Measurements from ENCODE around the gene TWF1. TPM values are rescaled to one million over a fixed set of nuclear protein-coding genes. Genes with fewer than 3 reads are reported as not detected.

The TWF1 gene
- total and polyA plus RNA-seq, 9 of the 15 experiments (the other 6 are each of a cell fraction or from before 2014, with no cell fraction given) = 10.3 to 29.4 (median 23.4) TPM

- peak in 3 of 4 experiments; percentile 10 to 13 (median 12) for DNase-seq (ENCODE audit: extremely low read depth in 1 of 4, low spot score in 3 of 4)
- H3K9me3 ChIP-seq (replicated peaks; ENCODE audit: control insufficient read depth, insufficient read depth, low read depth, low read length) = no peaks in the 10 kb centered on the region
- no peak overlapping the region for H3K4me2 ChIP-seq (ENCODE audit: insufficient read depth, low read length)
- ATAC-seq = peak; percentile 67
- intact Hi-C loops (cut with micrococcal nuclease) = no loop called here
- ChIA-PET POLR2A (interaction anchor here (2.8 kb wide), 1 partner anchor 15 kb away, joined by 12 read pairs; the partner anchor contains the start of gene TWF1), CTCF (ENCODE audit: low intra/inter-chr PET ratio) (interaction anchor here (0.8 kb wide), 1 partner anchor 93 kb away, joined by 5 read pairs; no protein-coding TSS in a partner anchor)
- H3K27ac ChIP-seq (ENCODE audit: extremely low read depth, low read depth, low read length) = no peak overlapping the region
- H3K4me1 ChIP-seq (replicated peaks in 1 of 2; ENCODE audit: control insufficient read depth in 2 of 2, insufficient read depth in 2 of 2, low read length in 2 of 2) = peaks cover 0 to 4% of the 10 kb centered on the region in 2 experiments; a peak in 1 of 5 replicates
- H3K4me3 ChIP-seq = no peak overlapping the region
- H3K79me2 ChIP-seq (ENCODE audit: control insufficient read depth, insufficient read depth, low read length) = no peaks in the 10 kb centered on the region
- peaks cover 22% of the 10 kb centered on the region; the same call in 1 of the 3 replicates for H3K36me3 ChIP-seq (ENCODE audit: control insufficient read depth, insufficient read depth, low read length)
- H4K20me1 ChIP-seq (replicated peaks; ENCODE audit: control insufficient read depth, insufficient read depth, low read length) = no peaks in the 10 kb centered on the region
- H2AFZ ChIP-seq (ENCODE audit: low read depth, low read length) = no peak overlapping the region
- in situ Hi-C loops (cut with MboI) = no loop called here
- BruUV-seq (replicated peaks) = no TSS peak
- FAIRE-seq = no peak
- H3K9me1 ChIP-seq (ENCODE audit: control insufficient read depth, insufficient read depth, low read length) = no peaks in the 10 kb centered on the region
- H3K27me3 ChIP-seq (ENCODE audit: control insufficient read depth in 2 of 2, insufficient read depth in 2 of 2, low read length in 2 of 2) = no peaks in the 10 kb centered on the region
- H3K9ac ChIP-seq (ENCODE audit: insufficient read depth in 1 of 2, low read depth in 2 of 2, low read length in 2 of 2) = no peak overlapping the region
- no peak for TF ChIP-seq PHTF2 (CRISPR knock-in tag; IDR thresholded peaks at IDR 0.05)
- 0 out of 2 replicates have a peak, but pooled peaks have one; percentile 17 for TF ChIP-seq ZNF24 (IDR thresholded peaks at IDR 0.05)
- TF ChIP-seq RHOXF2B (CRISPR knock-in tag; conservative IDR thresholded peaks at IDR 0.05) = no peak
- TF ChIP-seq PHF21A (IDR thresholded peaks at IDR 0.05; ENCODE audit: borderline replicate concordance, low read depth) = no peak
- peak; percentile 94 for TF ChIP-seq ATF3 (IDR thresholded peaks at IDR 0.05)
- TF ChIP-seq ATF3 (CRISPR knock-in tag; conservative IDR thresholded peaks at IDR 0.05) = no peak
- no peak for TF ChIP-seq KAT2B (IDR thresholded peaks at IDR 0.05; ENCODE audit: low read depth, low read length)
- no peak for TF ChIP-seq KAT7 (CRISPR knock-in tag; IDR thresholded peaks at IDR 0.05; ENCODE audit: borderline replicate concordance)
- TF ChIP-seq ZNF175 (CRISPR knock-in tag; IDR thresholded peaks at IDR 0.05; ENCODE audit: low read depth) = peak; percentile 36; the same call in 1 of the 2 replicates
- TF ChIP-seq HOMEZ (CRISPR knock-in tag; IDR thresholded peaks at IDR 0.05) = no peak
- no peak for TF ChIP-seq KHSRP (IDR thresholded peaks at IDR 0.05)
- no peak for TF ChIP-seq NKRF (IDR thresholded peaks at IDR 0.05; ENCODE audit: borderline replicate concordance)
- TF ChIP-seq MCM7 (IDR thresholded peaks at IDR 0.05) = no peak
- TF ChIP-seq TRIM24 (IDR thresholded peaks at IDR 0.05) = peak in 1 of 2 experiments; percentile 29; a peak in 2 of 4 replicates
- no peak for TF ChIP-seq ETS2 (tag; IDR thresholded peaks at IDR 0.05; ENCODE audit: borderline replicate concordance, poor library complexity, severe bottlenecking)
- TF ChIP-seq SMAD2 (IDR thresholded peaks at IDR 0.05; ENCODE audit: low read depth, low read length) = no peak
- TF ChIP-seq JUND (IDR thresholded peaks at IDR 0.05; ENCODE audit: borderline replicate concordance, low read depth, low read length) = peak; percentile 81
- TF ChIP-seq JUND (tag; IDR thresholded peaks at IDR 0.05; ENCODE audit: borderline replicate concordance, low read depth, low read length) = peak; percentile 72; the same call in 2 of the 3 replicates
- no peak for TF ChIP-seq HMG20B (CRISPR knock-in tag; IDR thresholded peaks at IDR 0.05)
- no peak for TF ChIP-seq ESRRA (IDR thresholded peaks at IDR 0.05; ENCODE audit: borderline replicate concordance, low read depth)
- TF ChIP-seq ZNF707 (CRISPR knock-in tag; conservative IDR thresholded peaks at IDR 0.05) = no peak
- TF ChIP-seq NFIC (IDR thresholded peaks at IDR 0.05) = 0 out of 2 replicates have a peak, but pooled peaks have one; percentile 28
Observed at GRCh38 chr12:43789941-43790340, 16.2 kb downstream of the TWF1 start.
